NCI-H526 (cell line): ENCODE measurements around the gene POU5F2.

Experiments used
- DNase-seq, 2 experiments: peaks; one replicate each; lab custom pipeline; 2025; lab: John Stamatoyannopoulos, UW

POU5F2 gene

GRCh38 chr5:93741136-93741811 is at the start of gene POU5F2:
Gene POU5F2, minus strand, starts transcription at chr5:93741600. Its CDS starts 37 bp downstream, at chr5:93741563.
- no peak for DNase-seq

GRCh38 chr5:93790401-93790800 is 49.0 kb upstream of the POU5F2 start:
- DNase-seq: no peak

GRCh38 chr5:93789173-93790067 is 48.0 kb upstream of the POU5F2 start:
- DNase-seq: no peak

- DNase-seq: no peak
Observed at GRCh38 chr5:93787598-93787997, 46.2 kb upstream of the POU5F2 start.

- DNase-seq: no peak
Observed at GRCh38 chr5:93785475-93785874, 44.1 kb upstream of the POU5F2 start.

GRCh38 chr5:93782978-93783377 is 41.6 kb upstream of the POU5F2 start:
- no peak for DNase-seq

- DNase-seq: no peak
Observed at GRCh38 chr5:93777620-93778019, 36.2 kb upstream of the POU5F2 start.

GRCh38 chr5:93756372-93756771 is 15.0 kb upstream of the POU5F2 start:
- DNase-seq: no peak

GRCh38 chr5:93755716-93756115 is 14.3 kb upstream of the POU5F2 start:
- no peak for DNase-seq

- DNase-seq: no peak
Observed at GRCh38 chr5:93748875-93749397, 7.5 kb upstream of the POU5F2 start.

GRCh38 chr5:93746406-93747056 is 5.1 kb upstream of the POU5F2 start:
- no peak for DNase-seq

GRCh38 chr5:93736284-93736683 is 5.1 kb downstream of the POU5F2 start:
- no peak for DNase-seq

- no peak for DNase-seq
Observed at GRCh38 chr5:93735378-93735777, 6.0 kb downstream of the POU5F2 start.

GRCh38 chr5:93731987-93732386 is 9.4 kb downstream of the POU5F2 start:
- DNase-seq: no peak

GRCh38 chr5:93726595-93726994 is 14.8 kb downstream of the POU5F2 start:
- DNase-seq: peak in 1 of 2 experiments; percentile 16

- no peak for DNase-seq
Observed at GRCh38 chr5:93724791-93725190, 16.6 kb downstream of the POU5F2 start.

- DNase-seq: no peak
Observed at GRCh38 chr5:93723681-93724080, 17.7 kb downstream of the POU5F2 start.

GRCh38 chr5:93723005-93723404 is 18.4 kb downstream of the POU5F2 start:
- DNase-seq: no peak

GRCh38 chr5:93722588-93722987 is 18.8 kb downstream of the POU5F2 start:
- no peak for DNase-seq

- no peak for DNase-seq
Observed at GRCh38 chr5:93721511-93721910, 19.9 kb downstream of the POU5F2 start.

- DNase-seq: no peak
Observed at GRCh38 chr5:93721071-93721470, 20.3 kb downstream of the POU5F2 start.

- DNase-seq: no peak
Observed at GRCh38 chr5:93717162-93717561, 24.2 kb downstream of the POU5F2 start.

- no peak for DNase-seq
Observed at GRCh38 chr5:93716453-93716852, 24.9 kb downstream of the POU5F2 start.
